Vagina (tissue), 2 donors: ENCODE measurements around the gene EGFLAM. TPM values are rescaled to one million over a fixed set of nuclear protein-coding genes. Genes with fewer than 3 reads are reported as not detected.
A peak's percentile ranks its signal among the peaks of the same experiment; 100 is the strongest.

ENCODE experiments used
- DNase-seq, 2 donors: peaks; one replicate each; pipeline ENCODE4 v3.0.0-alpha.2; 2017; ENCODE audit errors: extremely low spot score in 2 of 2
- H3K27ac ChIP-seq: fragments of 200-600 bp; sonication (generic); one replicate; pipeline ENCODE4 v1.5.1; 2019
- H3K27me3 ChIP-seq: fragments of 200-600 bp; sonication (generic); one replicate; pipeline ENCODE4 v1.5.1; 2019
- H3K36me3 ChIP-seq, 2 donors: fragments of 200-600 bp; sonication (generic); one replicate each; pipeline ENCODE4 v1.5.1; 2017 to 2019
- H3K4me1 ChIP-seq: fragments of 200-600 bp; sonication (generic); one replicate; pipeline ENCODE4 v1.5.1; 2019
- H3K4me3 ChIP-seq, 2 donors: fragments of 200-600 bp; sonication (generic); 1 replicate in 1 of 2; 2 replicates in 1 of 2; pipeline ENCODE4 v1.5.1; 2016 to 2019
- H3K9me3 ChIP-seq: fragments of 200-600 bp; sonication (generic); one replicate; pipeline ENCODE4 v1.5.1; 2019
- POLR2A ChIP-seq, 2 donors: fragments of 450-650 bp; IDR thresholded peaks; one replicate each; pipeline ENCODE4 v1.6.1; 2017; ENCODE audit warnings: antibody characterized with exemption in 2 of 2, mild to moderate bottlenecking in 2 of 2, moderate library complexity in 2 of 2
- POLR2AphosphoS5 ChIP-seq, 2 donors: sonication (generic); formaldehyde crosslinking; IDR thresholded peaks; one replicate each; pipeline ENCODE4 v1.9.0; 2017; ENCODE audit warnings: antibody characterized with exemption in 2 of 2, mild to moderate bottlenecking in 2 of 2, low read depth in 1 of 2; ENCODE audit not compliant: insufficient read depth in 1 of 2
- intact Hi-C: fragments of 100-400 bp; cut with DNase I; formaldehyde crosslinking; loops from one replicate; pipeline ENCODE4 v1.15.1; 2023
- total RNA-seq: library from RNA; depleted of rRNA; stranded (reverse); fragments of >200 nt; gene quantifications from one replicate; pipeline ENCODE4 v1.2.3, GENCODE V29; 2016
- TF ChIP-seq, protein P1 (sequence below), 3 experiments: fragments of 450-650 bp in 2 of 3; fragments of 200-600 bp in 1 of 3; sonication (generic) in 1 of 3; IDR thresholded peaks; one replicate each; pipeline ENCODE4 v1.5.1; 2017 to 2019; ENCODE audit warnings: antibody characterized with exemption in 3 of 3, mild to moderate bottlenecking in 2 of 3, moderate library complexity in 2 of 3

The EGFLAM gene
- total RNA-seq, 1 donor from 2014 or later = 15.2 TPM

GRCh38 chr5:38450627-38451026 lies 192.3 kb downstream of the EGFLAM start:
- Histone ChIP-seq H3K4me1 (peaks cover 23% of the 10 kb centered on the region), H3K4me3 (no peak overlapping the region), H3K36me3 (no peaks in the 10 kb centered on the region), H3K27ac (no peak overlapping the region), H3K27me3 (no peaks in the 10 kb centered on the region), H3K9me3 (no peaks in the 10 kb centered on the region)
- intact Hi-C loops = no loop called here
- peak in 1 of 2 donors; percentile 64 for DNase-seq
- no peak for TF ChIP-seq POLR2AphosphoS5 (IDR thresholded peaks at IDR 0.05; ENCODE audit: insufficient read depth in 1 of 2, low read depth in 1 of 2)
- no peak for TF ChIP-seq POLR2A (IDR thresholded peaks at IDR 0.05)
- TF ChIP-seq, protein P1, sequence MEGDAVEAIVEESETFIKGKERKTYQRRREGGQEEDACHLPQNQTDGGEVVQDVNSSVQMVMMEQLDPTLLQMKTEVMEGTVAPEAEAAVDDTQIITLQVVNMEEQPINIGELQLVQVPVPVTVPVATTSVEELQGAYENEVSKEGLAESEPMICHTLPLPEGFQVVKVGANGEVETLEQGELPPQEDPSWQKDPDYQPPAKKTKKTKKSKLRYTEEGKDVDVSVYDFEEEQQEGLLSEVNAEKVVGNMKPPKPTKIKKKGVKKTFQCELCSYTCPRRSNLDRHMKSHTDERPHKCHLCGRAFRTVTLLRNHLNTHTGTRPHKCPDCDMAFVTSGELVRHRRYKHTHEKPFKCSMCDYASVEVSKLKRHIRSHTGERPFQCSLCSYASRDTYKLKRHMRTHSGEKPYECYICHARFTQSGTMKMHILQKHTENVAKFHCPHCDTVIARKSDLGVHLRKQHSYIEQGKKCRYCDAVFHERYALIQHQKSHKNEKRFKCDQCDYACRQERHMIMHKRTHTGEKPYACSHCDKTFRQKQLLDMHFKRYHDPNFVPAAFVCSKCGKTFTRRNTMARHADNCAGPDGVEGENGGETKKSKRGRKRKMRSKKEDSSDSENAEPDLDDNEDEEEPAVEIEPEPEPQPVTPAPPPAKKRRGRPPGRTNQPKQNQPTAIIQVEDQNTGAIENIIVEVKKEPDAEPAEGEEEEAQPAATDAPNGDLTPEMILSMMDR (IDR thresholded peaks at IDR 0.05) = no peak

DNA sequence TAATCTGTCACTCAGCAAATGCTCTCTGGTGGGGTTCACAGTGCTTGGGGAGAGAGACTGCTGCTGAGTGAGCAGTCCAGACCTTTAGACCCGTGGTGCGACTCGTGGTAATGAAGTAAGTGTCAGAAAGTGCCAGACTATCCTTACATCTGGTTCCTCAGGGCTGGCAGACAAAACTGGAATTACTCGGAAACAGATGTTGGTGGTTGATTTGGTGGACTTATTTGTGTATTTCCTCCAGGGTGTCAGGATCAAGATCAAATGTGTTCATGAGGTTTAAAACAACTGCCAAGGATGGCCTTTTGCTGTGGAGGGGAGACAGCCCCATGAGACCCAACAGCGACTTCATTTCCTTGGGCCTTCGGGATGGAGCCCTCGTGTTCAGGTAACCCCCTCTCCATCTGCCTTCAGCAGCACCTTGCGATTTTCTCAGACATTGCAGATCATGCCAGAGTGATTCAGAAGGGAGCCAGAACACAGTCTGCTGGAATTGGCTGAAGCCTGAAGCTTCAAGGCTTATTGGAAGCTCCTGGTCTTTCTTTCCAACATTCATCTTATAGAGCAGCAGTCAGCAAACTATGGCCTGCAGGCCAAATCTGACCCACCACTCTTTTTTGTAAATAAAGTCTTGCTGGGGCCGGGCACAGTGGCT lies 192.8 kb downstream of the EGFLAM start:
- no peak overlapping the region for H3K27ac ChIP-seq
- peaks cover 23% of the 10 kb centered on the region for H3K4me1 ChIP-seq
- no peak for TF ChIP-seq POLR2A (IDR thresholded peaks at IDR 0.05)
- TF ChIP-seq, protein P1 (IDR thresholded peaks at IDR 0.05) = no peak
- no peak for TF ChIP-seq POLR2AphosphoS5 (IDR thresholded peaks at IDR 0.05; ENCODE audit: insufficient read depth in 1 of 2, low read depth in 1 of 2)
- no peaks in the 10 kb centered on the region for H3K27me3 ChIP-seq
- no peaks in the 10 kb centered on the region for H3K9me3 ChIP-seq
- H3K36me3 ChIP-seq = no peaks in the 10 kb centered on the region
- intact Hi-C loops = no loop called here
- peak in 1 of 2 donors; percentile 60 for DNase-seq
- H3K4me3 ChIP-seq = no peak overlapping the region

GRCh38 chr5:38452201-38452600 lies 193.8 kb downstream of the EGFLAM start:
- Histone ChIP-seq H3K36me3 (no peaks in the 10 kb centered on the region), H3K27ac (no peak overlapping the region), H3K27me3 (no peaks in the 10 kb centered on the region), H3K9me3 (no peaks in the 10 kb centered on the region), H3K4me1 (peaks cover 20% of the 10 kb centered on the region), H3K4me3 (no peak overlapping the region)
- intact Hi-C loops = no loop called here
- TF ChIP-seq POLR2A (IDR thresholded peaks at IDR 0.05) = no peak
- TF ChIP-seq, protein P1 (IDR thresholded peaks at IDR 0.05) = no peak
- TF ChIP-seq POLR2AphosphoS5 (IDR thresholded peaks at IDR 0.05; ENCODE audit: insufficient read depth in 1 of 2, low read depth in 1 of 2) = no peak
- DNase-seq = peak in 1 of 2 donors; percentile 58

GRCh38 chr5:38453506-38453905 lies 195.1 kb downstream of the EGFLAM start:
- peaks cover 8% of the 10 kb centered on the region for H3K4me1 ChIP-seq
- TF ChIP-seq, protein P1 (IDR thresholded peaks at IDR 0.05) = no peak
- TF ChIP-seq POLR2A (IDR thresholded peaks at IDR 0.05) = no peak
- H3K27me3 ChIP-seq = no peaks in the 10 kb centered on the region
- intact Hi-C loops = no loop called here
- H3K27ac ChIP-seq = no peak overlapping the region
- H3K36me3 ChIP-seq = no peaks in the 10 kb centered on the region
- no peak overlapping the region for H3K4me3 ChIP-seq
- H3K9me3 ChIP-seq = no peaks in the 10 kb centered on the region
- peak; percentile 34 to 70 for DNase-seq

DNA sequence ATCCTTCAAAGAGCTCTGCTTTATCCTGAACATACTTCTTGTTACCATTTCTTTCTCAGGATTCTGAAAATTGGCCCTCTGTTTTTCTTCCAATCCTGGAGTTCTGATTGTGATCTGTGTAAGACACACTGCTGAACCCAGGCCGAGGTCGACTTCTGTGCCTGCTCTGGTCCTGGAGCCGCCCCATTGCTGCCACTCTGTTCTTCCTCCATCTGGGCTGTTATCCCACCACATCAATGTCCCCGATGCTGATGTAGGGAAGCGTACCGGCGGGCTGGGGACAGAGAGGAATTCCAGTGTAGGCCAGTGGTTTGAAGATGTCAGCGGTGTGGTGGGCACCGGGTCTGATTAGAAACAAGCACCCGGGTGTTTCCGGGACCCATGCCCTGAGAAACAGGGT lies 195.6 kb downstream of the EGFLAM start:
- intact Hi-C loops = no loop called here

More for the DNA sequence above, 195.6 kb downstream of the EGFLAM start:
- Histone ChIP-seq H3K4me1 (peaks cover 8% of the 10 kb centered on the region), H3K27me3 (no peaks in the 10 kb centered on the region), H3K27ac (no peak overlapping the region), H3K36me3 (no peaks in the 10 kb centered on the region), H3K9me3 (no peaks in the 10 kb centered on the region), H3K4me3 (no peak overlapping the region)
- TF ChIP-seq, protein P1 (IDR thresholded peaks at IDR 0.05) = no peak
- TF ChIP-seq POLR2AphosphoS5 (IDR thresholded peaks at IDR 0.05; ENCODE audit: insufficient read depth in 1 of 2, low read depth in 1 of 2) = no peak
- no peak for TF ChIP-seq POLR2A (IDR thresholded peaks at IDR 0.05)
- DNase-seq = peak; percentile 37 to 93
